Measurements from ENCODE around the gene CYSLTR2.

DNA sequence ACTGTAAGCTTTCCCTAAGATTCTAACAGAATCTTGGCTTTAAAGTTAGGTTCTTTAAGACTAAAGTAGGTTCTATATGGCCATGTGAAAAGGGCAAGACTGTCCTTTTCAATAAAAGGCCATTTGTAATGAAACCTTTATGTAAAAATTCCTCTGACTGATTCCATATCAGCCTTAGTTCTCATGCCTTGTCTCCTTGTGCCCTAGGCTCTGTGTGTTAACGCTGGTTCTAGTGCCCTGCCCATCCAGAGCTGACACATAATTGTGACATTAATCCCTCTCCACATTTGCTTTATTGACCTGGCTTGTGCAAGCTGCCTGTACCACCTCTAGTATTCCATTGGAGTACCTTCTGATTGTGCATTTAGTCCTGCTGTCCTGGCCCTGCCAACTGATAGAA lies 28.2 kb downstream of the CYSLTR2 start:
- TF ChIP-seq ARNTL (CRISPR knock-in tag; IDR thresholded peaks at IDR 0.05; ENCODE audit: borderline replicate concordance, low read depth) (no peak), ZFP3 (CRISPR knock-in tag; IDR thresholded peaks at IDR 0.05) (no peak), ISL1 (CRISPR knock-in tag; IDR thresholded peaks at IDR 0.05) (no peak), TOX (CRISPR knock-in tag; IDR thresholded peaks at IDR 0.05; ENCODE audit: borderline replicate concordance) (no peak), BACH2 (CRISPR knock-in tag; IDR thresholded peaks at IDR 0.05; ENCODE audit: borderline replicate concordance) (no peak), ESRRG (CRISPR knock-in tag; IDR thresholded peaks at IDR 0.05) (no peak)
- TF ChIP-seq, protein P1, sequence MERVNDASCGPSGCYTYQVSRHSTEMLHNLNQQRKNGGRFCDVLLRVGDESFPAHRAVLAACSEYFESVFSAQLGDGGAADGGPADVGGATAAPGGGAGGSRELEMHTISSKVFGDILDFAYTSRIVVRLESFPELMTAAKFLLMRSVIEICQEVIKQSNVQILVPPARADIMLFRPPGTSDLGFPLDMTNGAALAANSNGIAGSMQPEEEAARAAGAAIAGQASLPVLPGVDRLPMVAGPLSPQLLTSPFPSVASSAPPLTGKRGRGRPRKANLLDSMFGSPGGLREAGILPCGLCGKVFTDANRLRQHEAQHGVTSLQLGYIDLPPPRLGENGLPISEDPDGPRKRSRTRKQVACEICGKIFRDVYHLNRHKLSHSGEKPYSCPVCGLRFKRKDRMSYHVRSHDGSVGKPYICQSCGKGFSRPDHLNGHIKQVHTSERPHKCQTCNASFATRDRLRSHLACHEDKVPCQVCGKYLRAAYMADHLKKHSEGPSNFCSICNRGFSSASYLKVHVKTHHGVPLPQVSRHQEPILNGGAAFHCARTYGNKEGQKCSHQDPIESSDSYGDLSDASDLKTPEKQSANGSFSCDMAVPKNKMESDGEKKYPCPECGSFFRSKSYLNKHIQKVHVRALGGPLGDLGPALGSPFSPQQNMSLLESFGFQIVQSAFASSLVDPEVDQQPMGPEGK (CRISPR knock-in tag; IDR thresholded peaks at IDR 0.05; ENCODE audit: borderline replicate concordance) = no peak
- TF ChIP-seq, protein P2, sequence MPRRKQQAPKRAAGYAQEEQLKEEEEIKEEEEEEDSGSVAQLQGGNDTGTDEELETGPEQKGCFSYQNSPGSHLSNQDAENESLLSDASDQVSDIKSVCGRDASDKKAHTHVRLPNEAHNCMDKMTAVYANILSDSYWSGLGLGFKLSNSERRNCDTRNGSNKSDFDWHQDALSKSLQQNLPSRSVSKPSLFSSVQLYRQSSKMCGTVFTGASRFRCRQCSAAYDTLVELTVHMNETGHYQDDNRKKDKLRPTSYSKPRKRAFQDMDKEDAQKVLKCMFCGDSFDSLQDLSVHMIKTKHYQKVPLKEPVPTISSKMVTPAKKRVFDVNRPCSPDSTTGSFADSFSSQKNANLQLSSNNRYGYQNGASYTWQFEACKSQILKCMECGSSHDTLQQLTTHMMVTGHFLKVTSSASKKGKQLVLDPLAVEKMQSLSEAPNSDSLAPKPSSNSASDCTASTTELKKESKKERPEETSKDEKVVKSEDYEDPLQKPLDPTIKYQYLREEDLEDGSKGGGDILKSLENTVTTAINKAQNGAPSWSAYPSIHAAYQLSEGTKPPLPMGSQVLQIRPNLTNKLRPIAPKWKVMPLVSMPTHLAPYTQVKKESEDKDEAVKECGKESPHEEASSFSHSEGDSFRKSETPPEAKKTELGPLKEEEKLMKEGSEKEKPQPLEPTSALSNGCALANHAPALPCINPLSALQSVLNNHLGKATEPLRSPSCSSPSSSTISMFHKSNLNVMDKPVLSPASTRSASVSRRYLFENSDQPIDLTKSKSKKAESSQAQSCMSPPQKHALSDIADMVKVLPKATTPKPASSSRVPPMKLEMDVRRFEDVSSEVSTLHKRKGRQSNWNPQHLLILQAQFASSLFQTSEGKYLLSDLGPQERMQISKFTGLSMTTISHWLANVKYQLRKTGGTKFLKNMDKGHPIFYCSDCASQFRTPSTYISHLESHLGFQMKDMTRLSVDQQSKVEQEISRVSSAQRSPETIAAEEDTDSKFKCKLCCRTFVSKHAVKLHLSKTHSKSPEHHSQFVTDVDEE (CRISPR knock-in tag; IDR thresholded peaks at IDR 0.05) = no peak
- TF ChIP-seq, protein P3, sequence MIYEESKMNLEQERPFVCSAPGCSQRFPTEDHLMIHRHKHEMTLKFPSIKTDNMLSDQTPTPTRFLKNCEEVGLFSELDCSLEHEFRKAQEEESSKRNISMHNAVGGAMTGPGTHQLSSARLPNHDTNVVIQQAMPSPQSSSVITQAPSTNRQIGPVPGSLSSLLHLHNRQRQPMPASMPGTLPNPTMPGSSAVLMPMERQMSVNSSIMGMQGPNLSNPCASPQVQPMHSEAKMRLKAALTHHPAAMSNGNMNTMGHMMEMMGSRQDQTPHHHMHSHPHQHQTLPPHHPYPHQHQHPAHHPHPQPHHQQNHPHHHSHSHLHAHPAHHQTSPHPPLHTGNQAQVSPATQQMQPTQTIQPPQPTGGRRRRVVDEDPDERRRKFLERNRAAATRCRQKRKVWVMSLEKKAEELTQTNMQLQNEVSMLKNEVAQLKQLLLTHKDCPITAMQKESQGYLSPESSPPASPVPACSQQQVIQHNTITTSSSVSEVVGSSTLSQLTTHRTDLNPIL (CRISPR knock-in tag; IDR thresholded peaks at IDR 0.05; ENCODE audit: low read depth) = no peak
- TF ChIP-seq, protein P4, sequence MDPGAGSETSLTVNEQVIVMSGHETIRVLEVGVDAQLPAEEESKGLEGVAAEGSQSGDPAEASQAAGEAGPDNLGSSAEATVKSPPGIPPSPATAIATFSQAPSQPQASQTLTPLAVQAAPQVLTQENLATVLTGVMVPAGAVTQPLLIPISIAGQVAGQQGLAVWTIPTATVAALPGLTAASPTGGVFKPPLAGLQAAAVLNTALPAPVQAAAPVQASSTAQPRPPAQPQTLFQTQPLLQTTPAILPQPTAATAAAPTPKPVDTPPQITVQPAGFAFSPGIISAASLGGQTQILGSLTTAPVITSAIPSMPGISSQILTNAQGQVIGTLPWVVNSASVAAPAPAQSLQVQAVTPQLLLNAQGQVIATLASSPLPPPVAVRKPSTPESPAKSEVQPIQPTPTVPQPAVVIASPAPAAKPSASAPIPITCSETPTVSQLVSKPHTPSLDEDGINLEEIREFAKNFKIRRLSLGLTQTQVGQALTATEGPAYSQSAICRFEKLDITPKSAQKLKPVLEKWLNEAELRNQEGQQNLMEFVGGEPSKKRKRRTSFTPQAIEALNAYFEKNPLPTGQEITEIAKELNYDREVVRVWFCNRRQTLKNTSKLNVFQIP (CRISPR knock-in tag; IDR thresholded peaks at IDR 0.05; ENCODE audit: borderline replicate concordance, low read depth) = no peak
